ENCODE results near the gene RELT.

GRCh38 chr11:73358071-73358470 lies 18.1 kb upstream of the RELT start:
- TF ChIP-seq CTCF (conservative IDR thresholded peaks at IDR 0.05), result no peak
- no peak for TF ChIP-seq EZH2 (IDR thresholded peaks at IDR 0.05; ENCODE audit: low read depth)
